ENCODE results near the gene VILL. TPM values are rescaled to one million over a fixed set of nuclear protein-coding genes. Genes with fewer than 3 reads are reported as not detected.
"Not testable (repeated sequence)": the region's sequence is repeated elsewhere in the genome, so short reads cannot be mapped to it uniquely, and the experiment has no call there.

The VILL gene
- total RNA-seq, 1 experiment from 2014 or later = 1.7 TPM

- DNase-seq (ENCODE audit: extremely low read depth, low read depth) = no peak
Observed at GRCh38 chr3:37961622-37962431, 28.8 kb upstream of the VILL start.

- no peak for DNase-seq (ENCODE audit: extremely low read depth, low read depth)
Observed at GRCh38 chr3:37963016-37963415, 27.6 kb upstream of the VILL start.

GRCh38 chr3:37963635-37964034 lies 27.0 kb upstream of the VILL start:
- DNase-seq (ENCODE audit: extremely low read depth, low read depth) = no peak

GRCh38 chr3:37964146-37964545 lies 26.4 kb upstream of the VILL start:
- DNase-seq (ENCODE audit: extremely low read depth, low read depth) = no peak

GRCh38 chr3:37964716-37965115 lies 25.9 kb upstream of the VILL start:
- no peak for DNase-seq (ENCODE audit: extremely low read depth, low read depth)

GRCh38 chr3:37967260-37967881 lies 23.2 kb upstream of the VILL start:
- DNase-seq (ENCODE audit: extremely low read depth, low read depth) = peak; percentile 56

GRCh38 chr3:37968199-37968598 lies 22.4 kb upstream of the VILL start:
- no peak for DNase-seq (ENCODE audit: extremely low read depth, low read depth)

- no peak for DNase-seq (ENCODE audit: extremely low read depth, low read depth)
Observed at GRCh38 chr3:37968813-37969595, 21.6 kb upstream of the VILL start.

GRCh38 chr3:37969596-37970100 lies 20.9 kb upstream of the VILL start:
- DNase-seq (ENCODE audit: extremely low read depth, low read depth) = no peak

- DNase-seq (ENCODE audit: extremely low read depth, low read depth) = no peak
Observed at GRCh38 chr3:37970802-37971201, 19.8 kb upstream of the VILL start.

- no peak for DNase-seq (ENCODE audit: extremely low read depth, low read depth)
Observed at GRCh38 chr3:37971467-37971866, 19.1 kb upstream of the VILL start.

GRCh38 chr3:37972056-37972455 lies 18.5 kb upstream of the VILL start:
- DNase-seq (ENCODE audit: extremely low read depth, low read depth) = not testable (repeated sequence)

GRCh38 chr3:37973246-37974054 lies 17.1 kb upstream of the VILL start:
- DNase-seq (ENCODE audit: extremely low read depth, low read depth) = no peak

- DNase-seq (ENCODE audit: extremely low read depth, low read depth) = peak; percentile 51
Observed at GRCh38 chr3:37974121-37975083, 16.2 kb upstream of the VILL start.

GRCh38 chr3:37979541-37980461 lies 10.8 kb upstream of the VILL start:
- no peak for DNase-seq (ENCODE audit: extremely low read depth, low read depth)

GRCh38 chr3:37980462-37981347 lies 9.9 kb upstream of the VILL start:
- DNase-seq (ENCODE audit: extremely low read depth, low read depth) = no peak

GRCh38 chr3:37981348-37981664 lies 9.3 kb upstream of the VILL start:
- DNase-seq (ENCODE audit: extremely low read depth, low read depth) = no peak

Measured in NCI-H460 (cell line).